HepG2 (cell line): ENCODE results near the gene MLLT11. TPM values are rescaled to one million over a fixed set of nuclear protein-coding genes. Genes with fewer than 3 reads are reported as not detected.

ENCODE experiments used
- ATAC-seq: fragments of 200-7000 bp; cut with Tn5 transposase; 3 replicates; pipeline ENCODE4 v1.9.1; 2020; ENCODE audit warnings: mild to moderate bottlenecking, moderate library complexity
- BruUV-seq: library from RNA; stranded (reverse); fragments of 400-500 nt; replicated peaks from 2 replicates; lab custom pipeline; 2021; lab: Mats Ljungman, UMichigan
- CTCF ChIA-PET: fragments of 300-600 bp; formaldehyde crosslinking; extraction: SDS; loops from one replicate; lab custom pipeline; 2021; ENCODE audit warnings: low total read pairs, inconsistent platforms, low intra/inter-chr PET ratio; lab: Yijun Ruan, JAX
- POLR2A ChIA-PET: fragments of 350-600 bp; sonication (Branson Sonifier 250); formaldehyde crosslinking; loops from one replicate; lab custom pipeline; 2020; ENCODE audit warnings: antibody characterized with exemption, inconsistent platforms; lab: Yijun Ruan, JAX
- DNase-seq: peaks from one replicate; pipeline ENCODE4 v3.0.0-alpha.2; 2015; ENCODE audit warnings: low spot score
- FAIRE-seq: peaks from 3 replicates; lab custom pipeline; 2011; peaks lifted over from hg19 to GRCh38; lab: Jason Lieb, UNC
- H2AFZ ChIP-seq: one replicate; pipeline ENCODE4 v1.6.1; 2011; ENCODE audit warnings: low read length, inconsistent platforms
- H3K27ac ChIP-seq: fragments of 300-600 bp; 3 replicates; pipeline ENCODE4 v1.8.0; 2011; ENCODE audit warnings: mixed run types, mild to moderate bottlenecking, mixed read lengths, low read length, inconsistent platforms; ENCODE audit not compliant: insufficient read depth; ENCODE audit errors: extremely low read length
- H3K27me3 ChIP-seq, 2 experiments: fragments of 200-600 bp in 1 of 2; 2 replicates in 1 of 2; 3 replicates in 1 of 2; pipeline versions ENCODE4 v1.6.0 to v1.8.0; 2011; ENCODE audit warnings: low read length in 2 of 2, mild to moderate bottlenecking in 2 of 2, moderate library complexity in 2 of 2, inconsistent platforms in 1 of 2; ENCODE audit not compliant: insufficient read depth in 2 of 2, control insufficient read depth in 1 of 2
- H3K36me3 ChIP-seq, 2 experiments: fragments of 200-600 bp in 1 of 2; replicated peaks in 1 of 2; 2 replicates in 1 of 2; 3 replicates in 1 of 2; pipeline versions ENCODE4 v1.5.1 to v1.8.0; 2011; ENCODE audit warnings: low read length in 2 of 2, inconsistent platforms in 1 of 2; ENCODE audit not compliant: insufficient read depth in 2 of 2, control insufficient read depth in 1 of 2
- H3K4me1 ChIP-seq: 2 replicates; pipeline ENCODE4 v1.5.1; 2012; ENCODE audit warnings: low read length, inconsistent platforms; ENCODE audit not compliant: insufficient read depth
- H3K4me2 ChIP-seq: 2 replicates; pipeline ENCODE4 v1.6.0; 2011; ENCODE audit warnings: low read depth, low read length, inconsistent platforms
- H3K4me3 ChIP-seq, 3 experiments: fragments of 200-600 bp in 1 of 3; sonication (generic), shearing (Covaris generic) in 1 of 3; replicated peaks in 1 of 3; 2 replicates each; pipeline ENCODE4 v1.5.1; 2011 to 2016; ENCODE audit warnings: low read length in 3 of 3, inconsistent platforms in 2 of 3, low read depth in 2 of 3, mild to moderate bottlenecking in 2 of 3, control low read depth in 1 of 3, mixed read lengths in 1 of 3; ENCODE audit not compliant: insufficient read depth in 1 of 3
- H3K79me2 ChIP-seq: one replicate; pipeline ENCODE4 v1.6.1; 2011; ENCODE audit warnings: low read length, inconsistent platforms; ENCODE audit not compliant: insufficient read depth
- H3K9ac ChIP-seq: 2 replicates; pipeline ENCODE4 v1.6.0; 2011; ENCODE audit warnings: mild to moderate bottlenecking, low read depth, low read length, inconsistent platforms; ENCODE audit not compliant: insufficient read depth
- H3K9me3 ChIP-seq: 2 replicates; pipeline ENCODE4 v1.5.1; 2012; ENCODE audit warnings: mild to moderate bottlenecking, low read length
- H4K20me1 ChIP-seq: 2 replicates; pipeline ENCODE4 v1.6.0; 2011; ENCODE audit warnings: inconsistent platforms, mild to moderate bottlenecking, low read length, moderate library complexity; ENCODE audit not compliant: insufficient read depth
- ASH2L ChIP-seq: fragments of 300-600, 200-600 bp; sonication (generic); IDR thresholded peaks from 2 replicates; pipeline ENCODE4 v1.7.0; 2017; ENCODE audit warnings: low read depth, mild to moderate bottlenecking, moderate library complexity, mixed read lengths, low read length; ENCODE audit not compliant: insufficient read length
- CBX1 ChIP-seq: IDR thresholded peaks from one replicate; pipeline ENCODE4 v1.6.1; 2016; ENCODE audit warnings: antibody characterized with exemption, low read depth
- ELK4 ChIP-seq: sonication (generic); formaldehyde crosslinking; IDR thresholded peaks from 2 replicates; pipeline ENCODE4 v1.9.0; 2021; ENCODE audit warnings: missing genetic modification reagents, borderline replicate concordance
- FOXA1 ChIP-seq, 2 experiments: fragments of 450-650 bp in 1 of 2; sonication (generic) in 1 of 2; formaldehyde crosslinking in 1 of 2; IDR thresholded peaks; 2 replicates each; pipeline versions ENCODE4 v1.4.0 to v1.6.1; 2016 to 2020; ENCODE audit warnings: missing genetic modification reagents in 1 of 2
- GTF2F1 ChIP-seq: fragments of 150-350 bp; IDR thresholded peaks from 2 replicates; pipeline ENCODE4 v1.6.1; 2014; ENCODE audit warnings: low read length
- KDM3A ChIP-seq: IDR thresholded peaks from 2 replicates; pipeline ENCODE4 v1.6.1; 2018; ENCODE audit warnings: low read depth, missing compliant biosample characterization
- MED8 ChIP-seq: sonication (generic); formaldehyde crosslinking; IDR thresholded peaks from 2 replicates; pipeline ENCODE4 v1.8.1; 2023; ENCODE audit warnings: mild to moderate bottlenecking, missing genetic modification reagents; ENCODE audit not compliant: insufficient replicate concordance
- NBN ChIP-seq: fragments of 450-650 bp; conservative IDR thresholded peaks from 2 replicates; pipeline ENCODE4 v1.6.1; 2017
- SMC3 ChIP-seq: IDR thresholded peaks from 2 replicates; pipeline ENCODE4 v1.6.1; 2011; ENCODE audit warnings: low read length, improper control_type of control experiment
- XRCC5 ChIP-seq: fragments of 200-400 bp; formaldehyde crosslinking; optimal IDR thresholded peaks from 2 replicates; pipeline ENCODE3; 2017; ENCODE audit warnings: mild to moderate bottlenecking, low read length
- ZNF232 ChIP-seq: sonication (generic); formaldehyde crosslinking; IDR thresholded peaks from 2 replicates; pipeline ENCODE4 v1.4.0; 2020; ENCODE audit warnings: missing genetic modification reagents, borderline replicate concordance
- ZNF383 ChIP-seq: sonication (generic); formaldehyde crosslinking; IDR thresholded peaks from 2 replicates; pipeline ENCODE4 v1.4.0; 2020; ENCODE audit warnings: missing genetic modification reagents, mild to moderate bottlenecking, borderline replicate concordance
- ZNF503 ChIP-seq: sonication (generic); formaldehyde crosslinking; IDR thresholded peaks from 2 replicates; pipeline ENCODE4 v1.4.0; 2020; ENCODE audit warnings: missing genetic modification reagents
- ZNF616 ChIP-seq: sonication (generic); formaldehyde crosslinking; IDR thresholded peaks from 2 replicates; pipeline ENCODE4 v1.5.0; 2020; ENCODE audit warnings: low read depth, mild to moderate bottlenecking, missing genetic modification reagents
- ZNF644 ChIP-seq: IDR thresholded peaks from 2 replicates; pipeline ENCODE4 v1.6.1; 2016; ENCODE audit warnings: low read depth
- WGBS: methylation state at CpG from one replicate; pipeline ENCODE4 v1.1.6; 2017; ENCODE audit warnings: low lambda C conversion rate; 5-methylcytosine and 5-hydroxymethylcytosine counted together
- in situ Hi-C: cut with HindIII; loops from 2 replicates; pipeline ENCODE4 v1.10.0; 2017; ENCODE audit warnings: low pct_unique_long_range_greater_than_20kb; ENCODE audit not compliant: extremely low pct_ligation_motif_present
- intact Hi-C: fragments of 100-400 bp; cut with micrococcal nuclease; formaldehyde crosslinking; loops from one replicate; pipeline ENCODE4 v1.10.0; 2022; ENCODE audit not compliant: unreplicated experiment
- polyA plus RNA-seq, 8 experiments: library from polyadenylated mRNA; depleted of rRNA in 3 of 8; stranded (reverse) in 7 of 8; unstranded in 1 of 8; fragments of >200 nt; fragmentation: Illumina TruSeq in 4 of 8; extraction: Trizol in 4 of 8; gene quantifications; 2 replicates each; pipeline versions ENCODE4 v1.2.1 to v1.2.3, GENCODE V29; 2011 to 2016; ENCODE audit warnings: low read depth in 4 of 8, missing spikeins in 1 of 8, mixed read lengths in 1 of 8; ENCODE audit not compliant: insufficient read depth in 1 of 8
- total RNA-seq, 5 experiments: library from RNA; depleted of rRNA; stranded (reverse); fragments of >200 nt; fragmentation: Illumina TruSeq; extraction: Trizol; gene quantifications; 2 replicates each; pipeline ENCODE4 v1.2.3, GENCODE V29; 2016; ENCODE audit warnings: low read depth in 1 of 5
- TF ChIP-seq, protein P1 (sequence below), 2 experiments: sonication (generic) in 1 of 2; formaldehyde crosslinking in 1 of 2; IDR thresholded peaks; 2 replicates each; pipeline versions ENCODE4 v1.4.0 to v1.6.1; 2018 to 2020; ENCODE audit warnings: missing genetic modification reagents in 2 of 2, borderline replicate concordance in 1 of 2, low read depth in 1 of 2, mild to moderate bottlenecking in 1 of 2, missing biosample characterization in 1 of 2

MLLT11 gene
- total and polyA plus RNA-seq, 2 of the 13 experiments (the other 11 are each of a cell fraction or from before 2014, with no cell fraction given): 0.21 to 0.22 TPM

DNA sequence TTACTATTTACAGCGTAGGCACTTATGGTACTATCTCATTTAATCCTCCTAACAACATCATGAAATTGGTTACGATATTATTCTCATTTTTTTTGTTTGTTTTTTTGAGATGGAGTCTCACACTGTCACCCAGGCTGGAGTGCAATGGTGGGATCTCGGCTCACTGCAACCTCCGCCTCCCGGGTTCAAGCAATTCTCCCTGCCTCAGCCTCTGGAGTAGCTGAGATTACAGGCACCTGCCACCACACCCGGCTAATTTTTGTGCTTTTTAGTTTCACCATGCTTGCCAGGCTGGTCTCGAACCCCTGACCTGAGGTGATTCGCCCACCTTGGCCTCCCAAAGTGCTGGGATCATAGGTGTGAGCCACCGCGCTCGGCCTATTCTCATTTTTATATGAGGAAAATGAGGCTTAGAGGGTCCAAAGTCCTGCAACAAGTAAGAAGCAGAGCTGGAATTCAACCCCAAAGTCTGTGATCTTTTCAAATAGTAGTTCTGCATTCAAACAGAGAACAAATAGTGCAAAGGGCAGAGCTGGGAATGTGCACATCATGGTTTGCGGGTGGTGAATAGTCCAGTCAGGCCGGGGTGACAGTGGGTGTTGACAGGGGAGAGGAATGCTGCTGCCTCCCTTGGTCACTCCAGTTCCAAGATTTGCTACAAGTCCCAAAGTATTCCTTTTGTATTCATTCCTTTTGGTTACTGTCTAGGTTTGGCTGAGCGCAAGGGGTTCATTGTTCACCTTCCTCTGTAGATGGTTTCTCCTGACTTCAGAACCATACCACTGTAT is 47.3 kb upstream of the MLLT11 start (continued):
- TF ChIP-seq KDM3A (CRISPR knock-in tag) (no peak), ZNF503 (CRISPR knock-in tag) (peak; percentile 65; the same call in 1 of the 2 replicates), MED8 (peak; percentile 52), ZNF232 (CRISPR knock-in tag) (peak; percentile 8; the same call in 1 of the 2 replicates), ZNF616 (no peak), ASH2L (peak; percentile 86)
- TF ChIP-seq, all 625 proteins: peak for 191

GRCh38 chr1:151013518-151013917 is 46.7 kb upstream of the MLLT11 start:
- H3K4me1 ChIP-seq: peaks cover 61% of the 10 kb centered on the region
- H3K9ac ChIP-seq: peak overlapping the region; percentile 78
- in situ Hi-C loops: no loop called here
- no peaks in the 10 kb centered on the region; a peak in 1 of 5 replicates for H3K36me3 ChIP-seq
- 0% methylated on average over 2 of the region's 2 CpGs for WGBS
- H3K4me3 ChIP-seq: peak overlapping the region; percentile 18 to 44 (median 39); a peak in 4 of 6 replicates
- H3K27ac ChIP-seq: peak overlapping the region; percentile 99
- peak overlapping the region; percentile 80 for H3K4me2 ChIP-seq
- H3K27me3 ChIP-seq: no peaks in the 10 kb centered on the region; a peak in 1 of 5 replicates
- H3K79me2 ChIP-seq: peaks cover 18% of the 10 kb centered on the region
- peak; percentile 58 for ATAC-seq
- intact Hi-C loops: loop anchor here (2.0 to 5.0 kb wide), 2 partner anchors 45 to 134 kb away; partner anchors contain the start of genes CDC42SE1 and SEMA6C
- BruUV-seq: TSS peak; percentile 51
- CTCF ChIA-PET: interaction anchor here (0.8 to 1.3 kb wide), 2 partner anchors 11 to 34 kb away, joined by 3 to 6 read pairs; no protein-coding TSS in a partner anchor
- no peak for FAIRE-seq
- no peaks in the 10 kb centered on the region for H4K20me1 ChIP-seq
- H3K9me3 ChIP-seq: no peaks in the 10 kb centered on the region
- DNase-seq: peak; percentile 68
- H2AFZ ChIP-seq: no peak overlapping the region
- POLR2A ChIA-PET: interaction anchor here (0.6 to 4.0 kb wide), 16 partner anchors 10 to 434 kb away, joined by 3 to 21 read pairs (median 4); partner anchors contain the start of genes ANXA9, C1orf56, CDC42SE1 and CERS2
- TF ChIP-seq NBN (no peak), ZNF383 (no peak), XRCC5 (peak; percentile 1), ELK4 (CRISPR knock-in tag) (no peak), CBX1 (no peak), ZNF644 (0 out of 2 replicates have a peak, but pooled peaks have one; percentile 10), FOXA1 (IDR thresholded peaks at IDR 0.05) (no peak), FOXA1 (CRISPR knock-in tag; IDR thresholded peaks at IDR 0.05) (peak; percentile 47), GTF2F1 (no peak), SMC3 (peak; percentile 15; the same call in 1 of the 2 replicates)
- TF ChIP-seq, protein P1, sequence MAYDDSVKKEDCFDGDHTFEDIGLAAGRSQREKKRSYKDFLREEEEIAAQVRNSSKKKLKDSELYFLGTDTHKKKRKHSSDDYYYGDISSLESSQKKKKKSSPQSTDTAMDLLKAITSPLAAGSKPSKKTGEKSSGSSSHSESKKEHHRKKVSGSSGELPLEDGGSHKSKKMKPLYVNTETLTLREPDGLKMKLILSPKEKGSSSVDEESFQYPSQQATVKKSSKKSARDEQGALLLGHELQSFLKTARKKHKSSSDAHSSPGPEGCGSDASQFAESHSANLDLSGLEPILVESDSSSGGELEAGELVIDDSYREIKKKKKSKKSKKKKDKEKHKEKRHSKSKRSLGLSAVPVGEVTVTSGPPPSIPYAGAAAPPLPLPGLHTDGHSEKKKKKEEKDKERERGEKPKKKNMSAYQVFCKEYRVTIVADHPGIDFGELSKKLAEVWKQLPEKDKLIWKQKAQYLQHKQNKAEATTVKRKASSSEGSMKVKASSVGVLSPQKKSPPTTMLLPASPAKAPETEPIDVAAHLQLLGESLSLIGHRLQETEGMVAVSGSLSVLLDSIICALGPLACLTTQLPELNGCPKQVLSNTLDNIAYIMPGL (CRISPR knock-in tag; IDR thresholded peaks at IDR 0.05; ENCODE audit: borderline replicate concordance in 1 of 2, low read depth in 1 of 2): 0 out of 4 replicates have a peak, but pooled peaks of 1 of the 2 experiments have one; percentile 3
